Testis (tissue), 3 donors: ENCODE data around the gene MAPK1. TPM values are rescaled to one million over a fixed set of nuclear protein-coding genes. Genes with fewer than 3 reads are reported as not detected.

Experiments used
- DNase-seq: peaks from one replicate; pipeline ENCODE4 v3.0.0-alpha.2; 2019
- H3K27ac ChIP-seq, 2 donors: fragments of 200-600 bp; sonication (generic); one replicate each; pipeline ENCODE4 v1.5.1; 2019
- H3K27me3 ChIP-seq: fragments of 200-600 bp; sonication (generic); one replicate; pipeline ENCODE4 v1.5.1; 2019
- H3K36me3 ChIP-seq: fragments of 200-600 bp; sonication (generic); one replicate; pipeline ENCODE4 v1.5.1; 2017; ENCODE audit warnings: low read depth; ENCODE audit errors: missing control alignments
- H3K4me1 ChIP-seq: fragments of 200-600 bp; sonication (generic); one replicate; pipeline ENCODE4 v1.5.1; 2019
- H3K4me3 ChIP-seq, 2 donors: fragments of 200-600 bp; sonication (generic); one replicate each; pipeline ENCODE4 v1.5.1; 2017 to 2019
- H3K9me3 ChIP-seq: fragments of 200-600 bp; sonication (generic); one replicate; pipeline ENCODE4 v1.5.1; 2017
- CTCF ChIP-seq, 3 experiments: fragments of 450-650 bp in 2 of 3; fragments of 200-600 bp in 1 of 3; sonication (generic) in 1 of 3; IDR thresholded peaks; one replicate each; pipeline ENCODE4 v1.5.1; 2016 to 2019; ENCODE audit warnings: antibody characterized with exemption in 3 of 3, mild to moderate bottlenecking in 2 of 3, moderate library complexity in 1 of 3
- POLR2A ChIP-seq: fragments of 450-650 bp; IDR thresholded peaks from one replicate; pipeline ENCODE4 v1.6.1; 2017; ENCODE audit warnings: antibody characterized with exemption, mild to moderate bottlenecking, moderate library complexity
- WGBS, 2 donors: methylation state at CpG; one replicate each; pipeline ENCODE4 v1.1.5; 2018; 5-methylcytosine and 5-hydroxymethylcytosine counted together
- intact Hi-C: fragments of 100-400 bp; cut with DNase I; formaldehyde crosslinking; loops from one replicate; pipeline ENCODE4 v1.15.1; 2023; ENCODE audit warnings: low total_unique reads
- polyA plus RNA-seq: library from polyadenylated mRNA; stranded (reverse); fragments of 350-450 nt; fragmentation: Illumina TruSeq; extraction: RNeasy Lipid Tissue Mini Kit (QIAGEN cat#74804); gene quantifications from one replicate; pipeline ENCODE4 v1.2.3, GENCODE V29; 2014; ENCODE audit warnings: low read depth, low replicate concordance; ENCODE audit not compliant: insufficient read depth
- total RNA-seq, 2 donors: library from RNA; depleted of rRNA; stranded (reverse); fragments of >200 nt; gene quantifications; one replicate each; pipeline ENCODE4 v1.2.3, GENCODE V29; 2016

Gene MAPK1
- total and polyA plus RNA-seq, 3 donors from 2014 or later, result 90.2 to 143 (median 121) TPM

DNA sequence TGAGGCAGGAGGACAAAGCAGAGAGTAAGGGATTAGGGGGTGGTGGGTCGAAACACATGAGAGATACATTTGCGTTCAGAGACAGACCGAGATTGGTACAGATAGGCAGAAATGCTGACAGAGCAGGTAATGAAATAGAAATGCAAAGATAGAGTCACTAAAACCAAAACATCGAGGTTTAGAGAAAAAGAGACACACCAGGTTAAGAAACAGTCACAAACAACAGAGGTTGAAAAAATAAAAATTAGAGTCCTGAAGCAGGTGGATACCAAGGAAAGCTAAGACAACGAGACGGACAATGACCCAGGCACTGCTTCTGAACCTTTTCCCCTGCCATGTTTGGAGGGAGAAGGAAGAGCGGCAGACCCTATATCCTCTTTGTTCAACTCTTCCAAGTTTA is 1.2 kb upstream of the MAPK1 start:
- H3K27ac ChIP-seq, result peak overlapping the region in 1 of 2 donors; percentile 93
- H3K9me3 ChIP-seq, result no peaks in the 10 kb centered on the region
- H3K4me3 ChIP-seq, result peak overlapping the region; percentile 80 to 93
- H3K36me3 ChIP-seq, result no peaks in the 10 kb centered on the region
- H3K4me1 ChIP-seq, result peaks cover 26% of the 10 kb centered on the region
- WGBS, 2 donors, result 61 to 72% methylated on average over 7 of the region's 7 CpGs
- no peak for DNase-seq
- intact Hi-C loops, result no loop called here
- H3K27me3 ChIP-seq, result no peaks in the 10 kb centered on the region
- TF ChIP-seq POLR2A (no peak), CTCF (IDR thresholded peaks at IDR 0.05) (no peak)

- H3K36me3 ChIP-seq, result no peaks in the 10 kb centered on the region
- no peaks in the 10 kb centered on the region for H3K27me3 ChIP-seq
- H3K27ac ChIP-seq, result peak overlapping the region; percentile 87 to 93
- TF ChIP-seq POLR2A (no peak), CTCF (IDR thresholded peaks at IDR 0.05) (no peak)
- no peaks in the 10 kb centered on the region for H3K9me3 ChIP-seq
- H3K4me1 ChIP-seq, result peaks cover 32% of the 10 kb centered on the region
- WGBS, 2 donors, result 0 to 1% methylated on average over 10 to 70 of the region's 91 CpGs
- DNase-seq, result peak; percentile 39
- intact Hi-C loops, result no loop called here
- peak overlapping the region; percentile 80 to 93 for H3K4me3 ChIP-seq
Measured at GRCh38 chr22:21866833-21867527, 465 bp downstream of the MAPK1 start.

DNA sequence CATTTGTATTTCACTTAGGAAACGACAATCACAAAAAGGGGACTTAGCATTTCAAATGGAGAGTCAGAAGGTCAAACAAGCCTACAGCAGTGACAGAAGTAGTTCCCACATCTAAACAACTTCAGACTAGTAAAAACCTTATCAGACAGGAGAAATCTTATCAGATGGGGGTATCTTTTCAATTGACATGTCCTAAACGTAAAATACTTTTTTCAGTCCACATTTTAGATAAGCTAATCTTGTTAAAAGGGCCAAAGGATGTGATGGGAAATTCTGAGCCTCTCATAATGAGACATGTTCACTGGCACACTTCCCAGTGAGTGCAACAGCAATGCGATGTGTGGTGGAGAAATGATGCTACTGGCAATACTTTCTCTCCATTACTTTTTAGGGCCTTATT is 2.4 kb downstream of the MAPK1 start:
- TF ChIP-seq CTCF (IDR thresholded peaks at IDR 0.05) (no peak), POLR2A (no peak)
- H3K27me3 ChIP-seq, result no peaks in the 10 kb centered on the region
- no peaks in the 10 kb centered on the region for H3K36me3 ChIP-seq
- no peak overlapping the region for H3K4me3 ChIP-seq
- H3K27ac ChIP-seq, result no peak overlapping the region
- 16 to 21% methylated on average over 3 of the region's 3 CpGs for WGBS, 2 donors
- intact Hi-C loops, result no loop called here
- peaks cover 48% of the 10 kb centered on the region for H3K4me1 ChIP-seq
- peak; percentile 77 for DNase-seq
- no peaks in the 10 kb centered on the region for H3K9me3 ChIP-seq

DNA sequence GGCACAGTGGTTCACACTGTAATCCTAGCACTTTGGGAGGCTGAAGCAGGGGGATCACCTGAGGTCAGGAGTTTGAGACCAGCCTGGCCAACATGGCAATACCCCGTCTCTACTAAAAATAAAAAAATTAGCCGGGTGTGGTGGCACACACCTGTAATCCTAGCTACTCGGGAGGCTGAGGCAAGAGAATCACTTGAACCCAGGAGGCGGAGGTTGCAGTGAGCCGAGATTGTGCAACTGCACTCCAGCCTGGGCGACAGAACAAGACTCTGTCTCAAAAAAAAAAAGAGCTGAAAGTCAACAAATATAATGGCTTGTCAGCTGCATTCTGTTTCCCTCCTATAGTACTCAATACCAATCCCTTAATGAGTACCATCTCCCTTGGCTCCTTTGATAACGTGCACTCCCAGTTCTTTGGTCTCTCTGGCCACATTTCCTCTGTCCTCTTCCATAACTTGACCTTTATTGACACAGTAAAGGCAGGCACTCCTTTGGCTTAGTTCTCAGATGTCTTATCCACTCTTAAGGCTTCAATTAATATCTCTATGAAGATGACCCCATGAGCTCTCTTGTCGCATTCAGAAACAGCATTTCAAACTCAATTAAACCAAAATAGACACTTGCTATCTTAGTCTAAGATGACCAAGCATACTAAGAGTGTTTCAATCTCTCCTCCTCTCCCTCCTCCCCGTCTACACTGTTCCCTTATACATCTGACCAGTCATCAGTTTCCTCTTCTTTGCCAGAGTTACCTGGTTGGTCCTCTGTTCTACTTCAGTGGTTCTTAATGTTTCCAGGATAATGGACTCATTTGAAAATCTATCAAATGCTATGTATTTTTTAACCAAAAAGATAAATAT is 4.8 kb downstream of the MAPK1 start:
- Histone ChIP-seq H3K9me3 (no peaks in the 10 kb centered on the region), H3K4me1 (peaks cover 56% of the 10 kb centered on the region), H3K4me3 (no peak overlapping the region), H3K27me3 (no peaks in the 10 kb centered on the region), H3K27ac (no peak overlapping the region), H3K36me3 (no peaks in the 10 kb centered on the region)
- intact Hi-C loops, result no loop called here
- no peak for TF ChIP-seq POLR2A
- TF ChIP-seq CTCF (IDR thresholded peaks at IDR 0.05), result no peak
- no peak for DNase-seq
- 80 to 84% methylated on average over 9 of the region's 9 CpGs for WGBS, 2 donors
